ENCODE measurements around the gene CUL9.

Gene CUL9

DNA sequence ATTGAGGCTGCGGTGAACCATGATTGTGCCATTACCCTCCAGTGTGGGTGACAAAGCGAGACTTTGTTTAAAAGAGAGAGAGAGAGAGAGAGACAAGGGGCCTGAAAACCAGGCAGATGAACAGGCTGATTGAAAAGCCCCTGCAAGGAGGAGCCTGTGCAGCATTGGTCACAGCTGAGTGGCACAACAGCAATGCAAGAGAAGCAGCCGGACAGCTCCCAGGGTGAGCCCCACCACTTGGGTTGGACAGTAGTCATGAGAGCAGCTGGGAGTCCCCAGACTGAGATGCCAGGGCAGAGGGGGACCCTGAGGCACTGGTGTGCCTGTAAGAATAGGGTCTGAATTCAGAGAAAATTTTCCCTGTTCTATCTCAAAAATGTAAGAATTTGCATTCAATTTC lies 37.1 kb downstream of the CUL9 start:
- TF ChIP-seq SPI1 (IDR thresholded peaks at IDR 0.05; ENCODE audit: borderline replicate concordance, low read depth), result no peak
- no peak for TF ChIP-seq GABPA (IDR thresholded peaks at IDR 0.05; ENCODE audit: low read depth)
- no peak for TF ChIP-seq POLR2AphosphoS5 (IDR thresholded peaks at IDR 0.05; ENCODE audit: low read depth)
- TF ChIP-seq, protein P1, sequence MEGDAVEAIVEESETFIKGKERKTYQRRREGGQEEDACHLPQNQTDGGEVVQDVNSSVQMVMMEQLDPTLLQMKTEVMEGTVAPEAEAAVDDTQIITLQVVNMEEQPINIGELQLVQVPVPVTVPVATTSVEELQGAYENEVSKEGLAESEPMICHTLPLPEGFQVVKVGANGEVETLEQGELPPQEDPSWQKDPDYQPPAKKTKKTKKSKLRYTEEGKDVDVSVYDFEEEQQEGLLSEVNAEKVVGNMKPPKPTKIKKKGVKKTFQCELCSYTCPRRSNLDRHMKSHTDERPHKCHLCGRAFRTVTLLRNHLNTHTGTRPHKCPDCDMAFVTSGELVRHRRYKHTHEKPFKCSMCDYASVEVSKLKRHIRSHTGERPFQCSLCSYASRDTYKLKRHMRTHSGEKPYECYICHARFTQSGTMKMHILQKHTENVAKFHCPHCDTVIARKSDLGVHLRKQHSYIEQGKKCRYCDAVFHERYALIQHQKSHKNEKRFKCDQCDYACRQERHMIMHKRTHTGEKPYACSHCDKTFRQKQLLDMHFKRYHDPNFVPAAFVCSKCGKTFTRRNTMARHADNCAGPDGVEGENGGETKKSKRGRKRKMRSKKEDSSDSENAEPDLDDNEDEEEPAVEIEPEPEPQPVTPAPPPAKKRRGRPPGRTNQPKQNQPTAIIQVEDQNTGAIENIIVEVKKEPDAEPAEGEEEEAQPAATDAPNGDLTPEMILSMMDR (IDR thresholded peaks at IDR 0.05; ENCODE audit: insufficient read depth, low read length), result no peak
- TF ChIP-seq, protein P2, sequence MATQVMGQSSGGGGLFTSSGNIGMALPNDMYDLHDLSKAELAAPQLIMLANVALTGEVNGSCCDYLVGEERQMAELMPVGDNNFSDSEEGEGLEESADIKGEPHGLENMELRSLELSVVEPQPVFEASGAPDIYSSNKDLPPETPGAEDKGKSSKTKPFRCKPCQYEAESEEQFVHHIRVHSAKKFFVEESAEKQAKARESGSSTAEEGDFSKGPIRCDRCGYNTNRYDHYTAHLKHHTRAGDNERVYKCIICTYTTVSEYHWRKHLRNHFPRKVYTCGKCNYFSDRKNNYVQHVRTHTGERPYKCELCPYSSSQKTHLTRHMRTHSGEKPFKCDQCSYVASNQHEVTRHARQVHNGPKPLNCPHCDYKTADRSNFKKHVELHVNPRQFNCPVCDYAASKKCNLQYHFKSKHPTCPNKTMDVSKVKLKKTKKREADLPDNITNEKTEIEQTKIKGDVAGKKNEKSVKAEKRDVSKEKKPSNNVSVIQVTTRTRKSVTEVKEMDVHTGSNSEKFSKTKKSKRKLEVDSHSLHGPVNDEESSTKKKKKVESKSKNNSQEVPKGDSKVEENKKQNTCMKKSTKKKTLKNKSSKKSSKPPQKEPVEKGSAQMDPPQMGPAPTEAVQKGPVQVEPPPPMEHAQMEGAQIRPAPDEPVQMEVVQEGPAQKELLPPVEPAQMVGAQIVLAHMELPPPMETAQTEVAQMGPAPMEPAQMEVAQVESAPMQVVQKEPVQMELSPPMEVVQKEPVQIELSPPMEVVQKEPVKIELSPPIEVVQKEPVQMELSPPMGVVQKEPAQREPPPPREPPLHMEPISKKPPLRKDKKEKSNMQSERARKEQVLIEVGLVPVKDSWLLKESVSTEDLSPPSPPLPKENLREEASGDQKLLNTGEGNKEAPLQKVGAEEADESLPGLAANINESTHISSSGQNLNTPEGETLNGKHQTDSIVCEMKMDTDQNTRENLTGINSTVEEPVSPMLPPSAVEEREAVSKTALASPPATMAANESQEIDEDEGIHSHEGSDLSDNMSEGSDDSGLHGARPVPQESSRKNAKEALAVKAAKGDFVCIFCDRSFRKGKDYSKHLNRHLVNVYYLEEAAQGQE (IDR thresholded peaks at IDR 0.05; ENCODE audit: insufficient replicate concordance, low read depth), result no peak
- no peak for DNase-seq (ENCODE audit: low read depth in 1 of 2, low spot score in 1 of 2)
- H3K27me3 ChIP-seq (ENCODE audit: insufficient read depth, poor library complexity, severe bottlenecking), result no peaks in the 10 kb centered on the region
- no peak overlapping the region for H3K4me3 ChIP-seq (replicated peaks; ENCODE audit: insufficient read depth, low read length)
- H3K27ac ChIP-seq (replicated peaks), result no peak overlapping the region

DNA sequence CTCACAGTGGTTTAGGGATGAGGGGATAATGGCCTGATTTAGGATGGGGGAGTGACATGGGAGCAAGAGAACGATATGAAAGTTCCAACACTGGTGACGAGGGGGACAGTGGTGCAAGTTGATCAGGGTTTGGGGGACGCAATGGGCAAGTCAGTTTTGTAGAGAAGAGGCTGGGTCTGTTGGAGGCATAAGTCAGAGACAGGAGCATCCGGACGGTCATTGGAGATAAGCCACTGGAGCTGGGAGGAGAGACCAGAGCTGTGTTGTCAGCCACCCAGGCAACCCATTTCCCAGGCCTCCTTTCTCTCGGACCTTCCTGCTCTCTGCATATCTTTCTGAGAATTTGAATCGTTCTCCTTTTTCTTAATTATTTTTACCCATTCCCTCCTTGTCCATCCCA lies 37.8 kb downstream of the CUL9 start:
- TF ChIP-seq GABPA (IDR thresholded peaks at IDR 0.05; ENCODE audit: low read depth), result no peak
- no peak for TF ChIP-seq POLR2AphosphoS5 (IDR thresholded peaks at IDR 0.05; ENCODE audit: low read depth)
- TF ChIP-seq SPI1 (IDR thresholded peaks at IDR 0.05; ENCODE audit: borderline replicate concordance, low read depth), result no peak
- TF ChIP-seq, protein P1 (IDR thresholded peaks at IDR 0.05; ENCODE audit: insufficient read depth, low read length), result no peak
- TF ChIP-seq, protein P2 (IDR thresholded peaks at IDR 0.05; ENCODE audit: insufficient replicate concordance, low read depth), result no peak
- no peaks in the 10 kb centered on the region for H3K27me3 ChIP-seq (ENCODE audit: insufficient read depth, poor library complexity, severe bottlenecking)
- no peak overlapping the region for H3K4me3 ChIP-seq (replicated peaks; ENCODE audit: insufficient read depth, low read length)
- DNase-seq (ENCODE audit: low read depth in 1 of 2, low spot score in 1 of 2), result no peak
- H3K27ac ChIP-seq (replicated peaks), result no peak overlapping the region

DNA sequence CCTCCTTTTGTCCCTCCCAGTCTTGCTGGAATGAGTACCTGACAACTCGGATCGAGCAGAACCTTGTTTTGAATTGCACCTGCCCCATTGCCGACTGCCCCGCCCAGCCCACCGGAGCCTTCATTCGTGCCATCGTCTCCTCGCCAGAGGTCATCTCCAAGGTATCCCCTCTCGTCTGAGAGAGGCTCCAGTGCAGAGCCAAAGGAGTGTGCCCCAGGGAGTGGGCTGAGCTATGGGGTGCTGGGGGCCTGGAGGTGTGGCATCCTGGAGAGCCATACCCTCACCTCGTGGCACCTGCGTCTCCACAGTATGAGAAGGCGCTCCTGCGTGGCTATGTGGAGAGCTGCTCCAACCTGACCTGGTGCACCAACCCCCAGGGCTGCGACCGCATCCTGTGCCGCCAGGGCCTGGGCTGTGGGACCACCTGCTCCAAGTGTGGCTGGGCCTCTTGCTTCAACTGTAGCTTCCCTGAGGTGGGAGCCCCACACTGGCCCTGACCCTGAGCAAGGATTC lies 38.5 kb downstream of the CUL9 start:
- H3K27me3 ChIP-seq (ENCODE audit: insufficient read depth, poor library complexity, severe bottlenecking), result no peaks in the 10 kb centered on the region
- DNase-seq (ENCODE audit: low read depth in 1 of 2, low spot score in 1 of 2), result no peak
- no peak overlapping the region for H3K27ac ChIP-seq (replicated peaks)
- TF ChIP-seq, protein P1 (IDR thresholded peaks at IDR 0.05; ENCODE audit: insufficient read depth, low read length), result no peak
- no peak for TF ChIP-seq GABPA (IDR thresholded peaks at IDR 0.05; ENCODE audit: low read depth)
- no peak for TF ChIP-seq POLR2AphosphoS5 (IDR thresholded peaks at IDR 0.05; ENCODE audit: low read depth)
- TF ChIP-seq SPI1 (IDR thresholded peaks at IDR 0.05; ENCODE audit: borderline replicate concordance, low read depth), result no peak
- no peak overlapping the region for H3K4me3 ChIP-seq (replicated peaks; ENCODE audit: insufficient read depth, low read length)

Data from HL-60 (cell line).